T-helper 2 cell treated with Interferon-gamma antibody and Interleukin-4, amounts not matched to agents 5 μg/mL and 100 μg/mL, for 36 hours (primary cell): ENCODE measurements around the gene UVRAG.

Source experiments
- DNase-seq: peaks from one replicate; pipeline ENCODE4 v3.0.0; 2021; ENCODE audit warnings: low spot score
- H3K27ac Mint-ChIP-seq: one replicate; pipeline ENCODE4 v1.8.0; 2021; ENCODE audit warnings: mild to moderate bottlenecking, mixed read lengths
- H3K27me3 Mint-ChIP-seq: one replicate; pipeline ENCODE4 v1.8.0; 2021; ENCODE audit warnings: low read depth, mixed read lengths
- H3K36me3 Mint-ChIP-seq: one replicate; pipeline ENCODE4 v1.8.0; 2021; ENCODE audit warnings: low read depth, mixed read lengths
- H3K4me1 Mint-ChIP-seq: one replicate; pipeline ENCODE4 v1.8.0; 2021; ENCODE audit warnings: low read depth, mixed read lengths
- H3K4me3 Mint-ChIP-seq: one replicate; pipeline ENCODE4 v1.8.0; 2022; ENCODE audit warnings: mild to moderate bottlenecking, moderate library complexity, mixed read lengths
- H3K9me3 Mint-ChIP-seq: one replicate; pipeline ENCODE4 v1.8.0; 2021; ENCODE audit warnings: mixed read lengths

UVRAG gene

GRCh38 chr11:75853971-75854370 is 39.0 kb downstream of the UVRAG start:
- H3K4me3 Mint-ChIP-seq: no peak overlapping the region
- no peak overlapping the region for H3K27ac Mint-ChIP-seq
- H3K36me3 Mint-ChIP-seq: peaks cover 18% of the 10 kb centered on the region
- DNase-seq: no peak
- H3K27me3 Mint-ChIP-seq: no peaks in the 10 kb centered on the region
- peaks cover 19% of the 10 kb centered on the region for H3K4me1 Mint-ChIP-seq
- H3K9me3 Mint-ChIP-seq: no peaks in the 10 kb centered on the region

DNA sequence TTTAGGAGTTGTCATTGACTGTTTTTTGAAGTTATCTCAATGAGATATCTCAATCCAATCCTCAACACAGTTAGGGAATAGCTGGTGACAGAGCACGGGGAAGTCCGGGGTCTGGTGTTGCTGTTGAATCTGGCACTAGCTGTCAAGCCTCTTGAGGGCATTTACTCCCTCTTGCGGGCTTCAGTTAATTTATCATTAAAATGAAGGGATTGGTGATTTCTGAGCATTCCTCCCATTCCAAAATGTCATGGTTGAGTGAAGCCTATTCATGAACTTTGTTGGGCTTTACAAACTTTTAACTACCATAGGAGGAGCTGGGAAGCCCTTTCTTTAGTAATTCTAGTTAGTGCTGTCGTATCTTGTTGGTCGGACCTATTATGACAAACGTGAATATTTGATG is 40.2 kb downstream of the UVRAG start:
- H3K4me1 Mint-ChIP-seq: peaks cover 16% of the 10 kb centered on the region
- H3K4me3 Mint-ChIP-seq: no peak overlapping the region
- H3K36me3 Mint-ChIP-seq: peaks cover 18% of the 10 kb centered on the region
- H3K27me3 Mint-ChIP-seq: no peaks in the 10 kb centered on the region
- H3K9me3 Mint-ChIP-seq: no peaks in the 10 kb centered on the region
- no peak for DNase-seq
- H3K27ac Mint-ChIP-seq: no peak overlapping the region

DNA sequence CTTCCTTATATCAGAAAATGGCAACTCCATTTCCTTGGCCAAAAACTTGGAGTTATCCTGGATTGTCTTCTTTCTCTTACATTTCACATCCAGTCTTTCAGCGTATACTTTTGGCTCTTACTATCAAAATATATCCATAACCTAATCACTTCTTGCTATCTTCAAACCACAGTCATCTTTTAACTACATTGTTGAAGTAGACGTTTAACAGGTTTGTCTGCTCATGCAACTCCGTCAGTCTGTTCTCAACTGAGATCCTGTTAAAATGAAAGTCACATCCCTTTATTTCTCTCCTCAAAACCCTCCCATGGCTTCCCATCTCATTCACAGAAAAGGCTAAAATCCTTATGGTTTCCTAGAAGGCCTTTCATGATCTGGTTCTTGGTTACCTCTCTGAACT is 41.9 kb downstream of the UVRAG start:
- DNase-seq: no peak
- Mint-ChIP-seq H3K36me3 (peaks cover 18% of the 10 kb centered on the region), H3K4me1 (peaks cover 5% of the 10 kb centered on the region), H3K4me3 (no peak overlapping the region), H3K27me3 (no peaks in the 10 kb centered on the region), H3K9me3 (no peaks in the 10 kb centered on the region), H3K27ac (no peak overlapping the region)

GRCh38 chr11:75858042-75858441 is 43.0 kb downstream of the UVRAG start:
- Mint-ChIP-seq H3K4me3 (no peak overlapping the region), H3K27me3 (no peaks in the 10 kb centered on the region), H3K4me1 (peaks cover 5% of the 10 kb centered on the region), H3K36me3 (peaks cover 18% of the 10 kb centered on the region), H3K27ac (no peak overlapping the region), H3K9me3 (no peaks in the 10 kb centered on the region)
- DNase-seq: no peak

- Mint-ChIP-seq H3K4me1 (peaks cover 5% of the 10 kb centered on the region), H3K4me3 (no peak overlapping the region), H3K27ac (no peak overlapping the region), H3K27me3 (no peaks in the 10 kb centered on the region), H3K36me3 (peaks cover 18% of the 10 kb centered on the region), H3K9me3 (no peaks in the 10 kb centered on the region)
- DNase-seq: no peak
Observed at GRCh38 chr11:75858613-75859012, 43.6 kb downstream of the UVRAG start.

DNA sequence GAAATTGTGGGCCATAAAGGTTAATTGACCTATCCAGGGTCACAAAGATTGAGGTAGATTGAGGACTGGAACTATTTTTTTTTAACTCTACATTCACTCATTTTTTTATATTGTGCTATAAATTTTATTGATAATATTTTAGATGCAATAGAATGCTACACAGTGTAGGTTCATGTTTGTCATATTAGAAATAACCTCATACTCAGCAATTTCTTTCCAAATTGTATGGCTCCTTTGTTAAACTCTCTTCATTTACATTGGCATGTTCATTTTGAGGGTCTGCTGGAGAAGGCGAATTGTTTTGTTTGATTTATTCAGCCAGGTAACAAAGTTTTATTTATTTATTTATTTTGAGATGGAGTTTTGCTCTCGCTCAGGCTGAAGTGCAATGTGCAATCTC is 44.6 kb downstream of the UVRAG start:
- H3K4me3 Mint-ChIP-seq: no peak overlapping the region
- H3K9me3 Mint-ChIP-seq: no peaks in the 10 kb centered on the region
- peaks cover 5% of the 10 kb centered on the region for H3K4me1 Mint-ChIP-seq
- H3K27ac Mint-ChIP-seq: no peak overlapping the region
- DNase-seq: no peak
- no peaks in the 10 kb centered on the region for H3K27me3 Mint-ChIP-seq
- peaks cover 18% of the 10 kb centered on the region for H3K36me3 Mint-ChIP-seq

DNA sequence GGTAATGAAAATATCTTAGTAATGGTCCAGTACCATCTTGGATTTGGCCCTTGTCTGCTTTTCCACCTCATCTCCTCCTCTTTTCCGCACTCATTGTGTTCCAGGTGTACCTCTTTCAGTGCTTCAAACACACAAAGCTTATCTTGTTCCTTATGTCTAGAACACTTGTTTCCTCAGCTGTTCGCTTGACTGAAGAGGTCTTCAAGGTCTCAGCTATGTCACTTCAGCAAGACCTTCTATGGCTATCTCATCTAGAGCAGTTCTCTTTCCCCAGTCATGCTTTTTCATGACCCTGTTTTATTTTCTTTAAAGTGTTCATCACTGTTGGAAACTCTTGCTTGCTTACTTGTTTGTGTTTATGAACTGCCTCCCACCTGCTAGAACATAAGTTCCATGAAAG is 47.4 kb downstream of the UVRAG start:
- Mint-ChIP-seq H3K9me3 (no peaks in the 10 kb centered on the region), H3K4me1 (peaks cover 3% of the 10 kb centered on the region), H3K36me3 (peaks cover 10% of the 10 kb centered on the region), H3K4me3 (no peak overlapping the region), H3K27me3 (no peaks in the 10 kb centered on the region), H3K27ac (no peak overlapping the region)
- DNase-seq: no peak

DNA sequence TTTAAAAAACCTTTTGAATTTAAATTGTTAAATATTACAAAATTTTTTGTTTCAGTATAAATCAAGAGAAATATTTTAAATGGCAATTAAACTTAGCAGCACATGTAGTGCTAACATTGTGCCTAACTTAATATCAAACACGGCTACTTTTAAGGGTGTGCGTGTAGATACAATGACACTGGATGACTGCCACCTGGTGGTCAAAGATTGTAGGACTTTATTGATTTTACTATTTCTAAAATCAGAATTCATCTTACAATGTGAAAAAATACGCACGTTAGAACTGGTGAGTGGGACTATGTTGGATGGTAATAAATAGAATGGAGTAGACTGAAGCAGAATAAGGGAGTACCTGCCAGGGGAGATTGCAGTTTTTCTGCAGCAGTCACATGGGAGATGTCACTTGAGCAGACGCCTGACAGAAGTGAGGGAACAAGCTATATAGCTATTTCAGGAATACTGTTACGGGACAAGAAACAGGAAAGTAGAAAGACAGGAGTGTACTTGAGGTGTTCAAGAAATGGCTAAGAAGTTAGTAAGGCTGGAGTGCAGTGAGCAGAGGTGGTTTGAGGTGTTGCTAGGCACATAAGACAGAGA is 52.9 kb downstream of the UVRAG start:
- peaks cover 2% of the 10 kb centered on the region for H3K36me3 Mint-ChIP-seq
- H3K9me3 Mint-ChIP-seq: no peaks in the 10 kb centered on the region
- no peaks in the 10 kb centered on the region for H3K27me3 Mint-ChIP-seq
- H3K4me1 Mint-ChIP-seq: peaks cover 10% of the 10 kb centered on the region
- DNase-seq: peak; percentile 10
- no peak overlapping the region for H3K4me3 Mint-ChIP-seq
- no peak overlapping the region for H3K27ac Mint-ChIP-seq

GRCh38 chr11:75868990-75869389 is 54.0 kb downstream of the UVRAG start:
- Mint-ChIP-seq H3K4me3 (no peak overlapping the region), H3K27ac (no peak overlapping the region), H3K36me3 (peaks cover 2% of the 10 kb centered on the region), H3K4me1 (peaks cover 21% of the 10 kb centered on the region), H3K27me3 (no peaks in the 10 kb centered on the region), H3K9me3 (no peaks in the 10 kb centered on the region)
- DNase-seq: no peak

- Mint-ChIP-seq H3K27ac (no peak overlapping the region), H3K4me1 (peaks cover 24% of the 10 kb centered on the region), H3K27me3 (no peaks in the 10 kb centered on the region)
Observed at GRCh38 chr11:75869661-75870455, 54.8 kb downstream of the UVRAG start.

GRCh38 chr11:75872887-75873416 is 57.9 kb downstream of the UVRAG start:
- Mint-ChIP-seq H3K4me1 (peaks cover 27% of the 10 kb centered on the region), H3K9me3 (no peaks in the 10 kb centered on the region), H3K36me3 (no peaks in the 10 kb centered on the region), H3K27ac (peak overlapping the region; percentile 70), H3K4me3 (peak overlapping the region; percentile 60), H3K27me3 (no peaks in the 10 kb centered on the region)
- no peak for DNase-seq

More at GRCh38 chr11:75869661-75870455, 54.8 kb downstream of the UVRAG start:
- no peaks in the 10 kb centered on the region for H3K9me3 Mint-ChIP-seq
- peaks cover 2% of the 10 kb centered on the region for H3K36me3 Mint-ChIP-seq
- no peak for DNase-seq
- no peak overlapping the region for H3K4me3 Mint-ChIP-seq

DNA sequence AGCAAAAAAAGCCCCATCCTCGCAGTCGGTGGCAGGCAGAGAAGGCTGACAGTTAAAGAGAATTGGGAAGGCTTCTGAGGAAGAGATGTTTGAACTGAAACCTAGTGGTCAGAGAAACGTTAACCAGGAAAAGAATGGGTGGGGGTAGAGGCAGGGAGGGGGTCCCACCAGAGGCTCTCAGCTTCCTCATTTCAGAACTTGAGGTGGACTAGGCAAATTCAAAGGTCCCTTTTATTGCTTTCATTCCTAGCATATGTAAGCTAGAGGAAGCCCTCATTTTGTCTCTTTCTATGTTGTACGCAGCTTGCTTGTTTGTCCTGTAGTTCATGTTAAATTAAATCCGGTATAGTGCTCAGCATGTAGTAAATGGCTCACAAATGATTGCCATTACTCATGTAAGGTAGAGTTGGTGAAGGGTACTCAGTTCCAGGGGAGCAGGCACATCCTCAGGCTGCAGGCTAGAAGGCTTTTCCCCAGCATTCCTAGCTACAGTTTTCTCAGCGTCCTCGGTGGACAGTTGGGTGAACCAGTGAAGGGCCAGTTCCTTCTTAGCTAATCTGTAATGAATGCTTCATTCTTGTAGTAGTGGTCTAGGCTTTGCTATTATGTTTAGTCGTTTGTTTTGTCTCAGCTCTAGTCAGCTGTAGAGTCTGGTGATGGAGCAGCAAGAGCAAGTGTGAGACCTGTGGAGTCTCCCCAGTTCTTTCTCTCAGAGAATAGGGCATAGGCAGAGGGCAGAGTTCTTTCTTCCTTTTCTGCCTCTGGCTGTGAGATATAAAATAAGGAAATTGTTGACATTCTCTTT is 58.6 kb downstream of the UVRAG start:
- no peaks in the 10 kb centered on the region for H3K9me3 Mint-ChIP-seq
- H3K27me3 Mint-ChIP-seq: no peaks in the 10 kb centered on the region
- H3K27ac Mint-ChIP-seq: peak overlapping the region; percentile 70
- no peaks in the 10 kb centered on the region for H3K36me3 Mint-ChIP-seq
- DNase-seq: no peak
- H3K4me3 Mint-ChIP-seq: peak overlapping the region; percentile 60
- H3K4me1 Mint-ChIP-seq: peaks cover 27% of the 10 kb centered on the region

DNA sequence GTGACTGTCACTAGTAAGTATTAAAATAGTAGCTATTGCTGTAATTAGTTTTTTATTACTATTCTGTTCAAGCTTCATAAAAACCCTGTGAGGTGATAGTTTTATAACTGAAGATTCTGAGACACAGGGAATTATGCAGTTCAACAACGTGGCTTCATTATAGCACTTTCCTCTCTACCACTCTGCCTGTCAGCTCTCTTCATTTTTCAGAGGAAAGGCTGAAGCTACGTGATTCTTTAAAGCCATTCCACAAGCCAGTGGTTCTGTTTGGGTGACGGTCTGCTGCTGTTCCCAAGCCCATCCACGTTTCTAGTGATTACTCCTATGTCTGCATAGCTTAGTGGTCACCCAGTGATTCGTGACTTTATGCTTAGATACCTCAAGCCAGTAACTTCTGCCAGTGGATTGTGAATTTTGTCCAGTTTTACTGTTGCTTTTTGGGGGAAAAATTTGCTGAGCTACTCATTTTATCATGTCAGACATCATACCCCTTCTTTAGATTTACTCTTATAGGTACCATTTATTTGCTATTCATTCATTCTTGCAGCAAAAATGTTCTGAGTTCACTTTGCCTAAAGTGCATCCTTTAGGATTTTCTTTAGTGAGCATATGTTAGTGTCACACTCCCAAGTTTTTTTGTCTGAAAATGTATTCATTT is 59.8 kb downstream of the UVRAG start:
- H3K9me3 Mint-ChIP-seq: no peaks in the 10 kb centered on the region
- H3K4me3 Mint-ChIP-seq: no peak overlapping the region
- no peak overlapping the region for H3K27ac Mint-ChIP-seq
- peaks cover 24% of the 10 kb centered on the region for H3K4me1 Mint-ChIP-seq
- H3K27me3 Mint-ChIP-seq: no peaks in the 10 kb centered on the region
- no peak for DNase-seq
- H3K36me3 Mint-ChIP-seq: no peaks in the 10 kb centered on the region
